Gastroesophageal sphincter (tissue), 4 donors: ENCODE results near the gene SLF1. TPM values are rescaled to one million over a fixed set of nuclear protein-coding genes. Genes with fewer than 3 reads are reported as not detected.

Experiments used
- ATAC-seq: fragments of 150-250 bp; one replicate; pipeline ENCODE4 v1.9.1; 2016; ENCODE audit warnings: mild to moderate bottlenecking, moderate library complexity
- H3K27ac ChIP-seq, 4 donors: fragments of 200-600 bp; sonication (generic) in 3 of 4; 1 replicate in 3 of 4; 2 replicates in 1 of 4; pipeline ENCODE4 v1.5.1; 2016 to 2019
- H3K27me3 ChIP-seq: fragments of 200-600 bp; sonication (generic); one replicate; pipeline ENCODE4 v1.5.1; 2019
- H3K36me3 ChIP-seq, 2 donors: fragments of 200-600 bp; sonication (generic); one replicate each; pipeline ENCODE4 v1.5.1; 2019; ENCODE audit warnings: control low read depth in 1 of 2
- H3K4me1 ChIP-seq, 3 donors: fragments of 200-600 bp; sonication (generic); 1 replicate in 2 of 3; 2 replicates in 1 of 3; pipeline ENCODE4 v1.5.1; 2016 to 2019; ENCODE audit warnings: control low read depth in 2 of 3
- H3K4me3 ChIP-seq, 2 donors: fragments of 200-600 bp; sonication (generic); one replicate each; pipeline ENCODE4 v1.5.1; 2019; ENCODE audit warnings: mild to moderate bottlenecking in 1 of 2, moderate library complexity in 1 of 2
- H3K9me3 ChIP-seq, 3 donors: fragments of 200-600 bp; sonication (generic); one replicate each; pipeline ENCODE4 v1.5.1; 2017 to 2019; ENCODE audit warnings: control low read depth in 2 of 3
- EP300 ChIP-seq: sonication (generic); formaldehyde crosslinking; IDR thresholded peaks from one replicate; pipeline ENCODE4 v1.6.1; 2017; ENCODE audit warnings: antibody characterized with exemption, mild to moderate bottlenecking
- POLR2A ChIP-seq, 2 donors: fragments of 450-650 bp; IDR thresholded peaks; one replicate each; pipeline ENCODE4 v1.6.1; 2017; ENCODE audit warnings: antibody characterized with exemption in 2 of 2, mild to moderate bottlenecking in 2 of 2, moderate library complexity in 1 of 2
- POLR2AphosphoS5 ChIP-seq: sonication (generic); formaldehyde crosslinking; IDR thresholded peaks from one replicate; pipeline ENCODE4 v1.6.1; 2017; ENCODE audit warnings: antibody characterized with exemption
- WGBS, 2 donors: methylation state at CpG; one replicate each; pipeline ENCODE4 v1.1.5; 2018; ENCODE audit warnings: low coverage in 1 of 2; 5-methylcytosine and 5-hydroxymethylcytosine counted together
- total RNA-seq, 4 donors: library from RNA; depleted of rRNA; stranded (reverse); fragments of >200 nt; gene quantifications; one replicate each; pipeline ENCODE4 v1.1.0, GENCODE V29; 2016
- TF ChIP-seq, protein P1 (sequence below), 4 experiments: fragments of 200-600 bp in 2 of 4; fragments of 450-650 bp in 2 of 4; sonication (generic) in 1 of 4; IDR thresholded peaks; one replicate each; pipeline ENCODE4 v1.5.1; 2017 to 2019; ENCODE audit warnings: antibody characterized with exemption in 4 of 4, mild to moderate bottlenecking in 2 of 4, moderate library complexity in 2 of 4

The SLF1 gene
- total RNA-seq, 4 donors from 2014 or later: 2.5 to 8.9 (median 3.6) TPM

DNA sequence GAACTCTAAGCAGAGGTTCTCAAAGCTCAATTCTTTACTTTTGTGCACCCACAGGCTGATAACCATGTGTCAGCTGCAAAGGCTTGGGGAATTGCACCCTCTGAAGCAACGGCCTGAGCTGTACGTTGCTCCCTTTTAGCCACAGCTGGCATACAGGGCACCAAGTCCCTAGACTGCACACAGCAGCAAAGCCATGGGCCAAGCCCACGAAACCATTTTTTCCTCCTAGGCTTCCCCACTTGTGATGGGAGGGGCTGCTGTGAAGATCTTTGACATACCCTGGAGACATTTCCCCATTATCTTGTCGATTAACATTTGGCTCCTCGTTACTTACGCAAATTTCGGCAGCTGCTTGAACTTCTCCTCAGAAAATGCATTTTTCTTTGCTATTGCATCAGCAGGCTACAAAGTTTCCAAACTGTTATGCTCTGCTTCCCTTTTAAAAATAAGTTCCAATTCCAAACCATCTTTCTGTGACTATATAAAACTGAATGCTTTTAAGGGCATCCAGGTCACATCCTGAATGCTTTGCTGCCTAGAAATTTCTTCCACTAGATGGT is 23.1 kb upstream of the SLF1 start:
- H3K27me3 ChIP-seq: no peaks in the 10 kb centered on the region
- peaks cover 0 to 8% of the 10 kb centered on the region in 2 donors for H3K36me3 ChIP-seq
- no peak overlapping the region for H3K27ac ChIP-seq
- TF ChIP-seq, protein P1, sequence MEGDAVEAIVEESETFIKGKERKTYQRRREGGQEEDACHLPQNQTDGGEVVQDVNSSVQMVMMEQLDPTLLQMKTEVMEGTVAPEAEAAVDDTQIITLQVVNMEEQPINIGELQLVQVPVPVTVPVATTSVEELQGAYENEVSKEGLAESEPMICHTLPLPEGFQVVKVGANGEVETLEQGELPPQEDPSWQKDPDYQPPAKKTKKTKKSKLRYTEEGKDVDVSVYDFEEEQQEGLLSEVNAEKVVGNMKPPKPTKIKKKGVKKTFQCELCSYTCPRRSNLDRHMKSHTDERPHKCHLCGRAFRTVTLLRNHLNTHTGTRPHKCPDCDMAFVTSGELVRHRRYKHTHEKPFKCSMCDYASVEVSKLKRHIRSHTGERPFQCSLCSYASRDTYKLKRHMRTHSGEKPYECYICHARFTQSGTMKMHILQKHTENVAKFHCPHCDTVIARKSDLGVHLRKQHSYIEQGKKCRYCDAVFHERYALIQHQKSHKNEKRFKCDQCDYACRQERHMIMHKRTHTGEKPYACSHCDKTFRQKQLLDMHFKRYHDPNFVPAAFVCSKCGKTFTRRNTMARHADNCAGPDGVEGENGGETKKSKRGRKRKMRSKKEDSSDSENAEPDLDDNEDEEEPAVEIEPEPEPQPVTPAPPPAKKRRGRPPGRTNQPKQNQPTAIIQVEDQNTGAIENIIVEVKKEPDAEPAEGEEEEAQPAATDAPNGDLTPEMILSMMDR (IDR thresholded peaks at IDR 0.05): no peak
- no peak for TF ChIP-seq POLR2A (IDR thresholded peaks at IDR 0.05)
- TF ChIP-seq POLR2AphosphoS5: no peak
- TF ChIP-seq EP300: no peak
- no peak overlapping the region for H3K4me3 ChIP-seq
- no peaks in the 10 kb centered on the region for H3K4me1 ChIP-seq
- ATAC-seq: no peak
- H3K9me3 ChIP-seq: peaks cover 0 to 10% (median 0%) of the 10 kb centered on the region in 3 donors
- WGBS, 2 donors: 93 to 96% methylated on average over 5 of the region's 7 CpGs

GRCh38 chr5:94613583-94613982 is 4.9 kb upstream of the SLF1 start:
- Histone ChIP-seq H3K27ac (no peak overlapping the region), H3K9me3 (no peaks in the 10 kb centered on the region), H3K36me3 (no peaks in the 10 kb centered on the region), H3K27me3 (no peaks in the 10 kb centered on the region), H3K4me3 (no peak overlapping the region), H3K4me1 (peaks cover 0 to 10% (median 3%) of the 10 kb centered on the region in 3 donors)
- no peak for TF ChIP-seq POLR2A (IDR thresholded peaks at IDR 0.05)
- TF ChIP-seq, protein P1 (IDR thresholded peaks at IDR 0.05): no peak
- no peak for TF ChIP-seq POLR2AphosphoS5
- no peak for TF ChIP-seq EP300
- 67 to 78% methylated on average over 2 of the region's 2 CpGs for WGBS, 2 donors
- no peak for ATAC-seq

DNA sequence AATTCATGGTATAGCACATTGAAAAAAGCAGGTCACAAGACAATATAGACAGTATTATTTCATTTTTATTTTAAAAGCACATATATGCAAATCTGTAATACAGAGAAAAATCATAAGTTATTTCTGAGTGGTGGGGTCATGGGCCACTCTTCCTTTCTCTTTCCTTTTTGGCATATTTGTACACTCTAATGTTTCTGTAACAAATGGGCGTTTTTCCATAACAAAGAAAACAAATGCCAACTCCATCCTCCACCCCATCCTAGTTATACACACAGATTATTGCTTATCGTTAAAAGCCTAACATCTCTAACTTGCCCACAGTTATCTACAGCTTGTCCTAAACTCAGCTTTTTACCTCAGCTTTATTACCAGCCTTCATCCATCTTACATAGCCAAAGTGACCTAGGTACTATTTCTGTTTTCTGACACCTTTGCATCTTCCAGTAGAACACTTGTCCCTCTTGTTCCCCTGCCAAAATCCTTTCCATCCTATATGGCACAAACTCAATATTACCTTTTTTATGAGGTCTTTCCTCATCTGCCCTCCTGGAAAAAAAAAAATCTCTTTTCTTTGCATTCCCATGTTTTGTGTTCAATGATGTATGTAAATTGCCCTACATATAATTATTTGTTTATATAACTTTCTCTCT is 4.2 kb upstream of the SLF1 start:
- TF ChIP-seq, protein P1 (IDR thresholded peaks at IDR 0.05): no peak
- TF ChIP-seq POLR2AphosphoS5 (no peak), POLR2A (IDR thresholded peaks at IDR 0.05) (no peak), EP300 (no peak)
- Histone ChIP-seq H3K4me1 (peaks cover 0 to 14% (median 3%) of the 10 kb centered on the region in 3 donors), H3K27me3 (no peaks in the 10 kb centered on the region), H3K9me3 (no peaks in the 10 kb centered on the region), H3K27ac (no peak overlapping the region), H3K36me3 (no peaks in the 10 kb centered on the region), H3K4me3 (no peak overlapping the region)
- no peak for ATAC-seq
- 83 to 98% methylated on average over 2 of the region's 2 CpGs for WGBS, 2 donors

DNA sequence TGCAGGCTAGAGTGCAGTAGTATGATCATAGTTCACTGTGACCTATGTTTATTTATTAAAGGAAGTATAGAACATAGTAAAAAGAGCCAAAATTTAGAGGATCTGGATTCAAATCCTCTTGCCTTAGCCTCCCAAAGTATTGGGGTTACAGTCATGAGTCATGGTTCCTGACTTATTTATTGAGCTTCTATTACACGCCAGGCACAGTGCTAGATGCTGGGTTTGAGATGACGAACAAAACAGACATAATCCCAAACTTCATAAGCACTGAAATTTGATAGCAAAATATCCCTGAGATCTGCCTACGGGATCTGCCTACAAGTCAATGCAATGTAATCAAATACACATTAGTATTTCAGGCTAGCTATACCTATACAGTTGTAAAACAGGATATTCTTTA is 2.6 kb upstream of the SLF1 start:
- ATAC-seq: no peak
- no peaks in the 10 kb centered on the region for H3K27me3 ChIP-seq
- 92 to 94% methylated on average over 3 of the region's 3 CpGs for WGBS, 2 donors
- H3K4me1 ChIP-seq: peaks cover 0 to 22% (median 3%) of the 10 kb centered on the region in 3 donors
- H3K4me3 ChIP-seq: no peak overlapping the region
- H3K36me3 ChIP-seq: no peaks in the 10 kb centered on the region
- TF ChIP-seq POLR2AphosphoS5 (no peak), EP300 (no peak), POLR2A (IDR thresholded peaks at IDR 0.05) (no peak)
- TF ChIP-seq, protein P1 (IDR thresholded peaks at IDR 0.05): no peak
- no peak overlapping the region for H3K27ac ChIP-seq
- no peaks in the 10 kb centered on the region for H3K9me3 ChIP-seq

DNA sequence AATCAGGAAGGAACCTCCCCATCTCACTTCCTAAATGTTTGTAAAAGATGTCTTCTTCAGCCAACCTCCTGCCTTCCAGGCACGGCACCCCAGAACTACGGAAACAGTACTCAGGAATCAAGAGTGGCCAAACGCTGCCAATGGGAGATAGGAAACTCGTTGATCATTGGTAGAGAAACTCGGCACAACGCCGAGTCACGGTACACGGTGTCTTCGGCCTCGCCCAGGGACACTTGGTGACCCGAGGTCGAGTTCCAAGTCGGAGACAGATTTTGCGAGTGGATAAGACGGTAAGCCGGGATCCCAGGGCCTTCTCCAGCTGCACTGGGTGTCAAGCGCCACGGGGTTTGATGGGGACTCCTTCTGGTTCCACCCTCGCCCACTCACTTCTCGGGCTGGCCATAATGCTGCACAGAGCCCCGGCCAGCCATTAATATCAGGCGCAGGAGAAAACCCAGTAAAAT is 408 bp upstream of the SLF1 start:
- 0 to 6% methylated on average over 1 to 3 of the region's 23 CpGs for WGBS, 2 donors
- no peaks in the 10 kb centered on the region for H3K36me3 ChIP-seq
- ATAC-seq: peak; percentile 46
- peak overlapping the region; percentile 68 for H3K4me3 ChIP-seq
- peaks cover 0 to 22% (median 3%) of the 10 kb centered on the region in 3 donors for H3K4me1 ChIP-seq
- TF ChIP-seq, protein P1 (IDR thresholded peaks at IDR 0.05): no peak
- TF ChIP-seq POLR2A (IDR thresholded peaks at IDR 0.05): no peak
- no peaks in the 10 kb centered on the region for H3K27me3 ChIP-seq
- H3K9me3 ChIP-seq: no peaks in the 10 kb centered on the region
- peak overlapping the region in 3 of 4 donors; percentile 75 to 80 (median 79) for H3K27ac ChIP-seq
